HepG2 (cell line): ENCODE results near the gene USP32. TPM values are rescaled to one million over a fixed set of nuclear protein-coding genes. Genes with fewer than 3 reads are reported as not detected.

Experiments used
- BCL6 ChIP-seq: IDR thresholded peaks from 2 replicates; pipeline ENCODE4 v1.6.1; 2016; ENCODE audit warnings: missing genetic modification reagents, missing compliant biosample characterization
- BRF2 ChIP-seq: sonication (generic); formaldehyde crosslinking; IDR thresholded peaks from 2 replicates; pipeline ENCODE4 v1.8.1; 2022; ENCODE audit warnings: mild to moderate bottlenecking, missing genetic modification reagents
- HNRNPL ChIP-seq: fragments of 200-400 bp; formaldehyde crosslinking; IDR thresholded peaks from 2 replicates; pipeline ENCODE4 v1.6.1; 2017; ENCODE audit warnings: mild to moderate bottlenecking, low read depth, low read length
- LCORL ChIP-seq, 2 experiments: fragments of 450-650 bp in 1 of 2; sonication (generic) in 1 of 2; formaldehyde crosslinking in 1 of 2; IDR thresholded peaks; 2 replicates each; pipeline versions ENCODE4 v1.5.0 to v1.6.1; 2017 to 2020; ENCODE audit warnings: antibody characterized with exemption in 1 of 2, missing genetic modification reagents in 1 of 2
- NFAT5 ChIP-seq: sonication (generic); formaldehyde crosslinking; IDR thresholded peaks from 2 replicates; pipeline ENCODE4 v1.4.0; 2020; ENCODE audit warnings: missing genetic modification reagents
- PRDM4 ChIP-seq: sonication (generic); formaldehyde crosslinking; IDR thresholded peaks from 2 replicates; pipeline ENCODE4 v1.9.0; 2021; ENCODE audit warnings: missing genetic modification reagents, borderline replicate concordance
- THAP9 ChIP-seq: sonication (generic); formaldehyde crosslinking; IDR thresholded peaks from 2 replicates; pipeline ENCODE4; 2020; ENCODE audit warnings: missing genetic modification reagents, mild to moderate bottlenecking, borderline replicate concordance
- ZBTB4 ChIP-seq: sonication (generic); formaldehyde crosslinking; IDR thresholded peaks from 2 replicates; pipeline ENCODE4 v1.4.0; 2020; ENCODE audit warnings: missing genetic modification reagents, mild to moderate bottlenecking, borderline replicate concordance
- ZFP90 ChIP-seq: sonication (generic); formaldehyde crosslinking; IDR thresholded peaks from 2 replicates; pipeline ENCODE4 v1.8.0; 2022; ENCODE audit warnings: missing genetic modification reagents, mild to moderate bottlenecking, inconsistent platforms, borderline replicate concordance
- ZNF251 ChIP-seq: sonication (generic); formaldehyde crosslinking; IDR thresholded peaks from 2 replicates; pipeline ENCODE4 v1.9.0; 2021; ENCODE audit warnings: mild to moderate bottlenecking, missing genetic modification reagents
- ZNF562 ChIP-seq: sonication (generic); formaldehyde crosslinking; IDR thresholded peaks from 2 replicates; pipeline ENCODE4 v1.8.0; 2022; ENCODE audit warnings: missing genetic modification reagents, borderline replicate concordance
- polyA plus RNA-seq, 8 experiments: library from polyadenylated mRNA; depleted of rRNA in 3 of 8; stranded (reverse) in 7 of 8; unstranded in 1 of 8; fragments of >200 nt; fragmentation: Illumina TruSeq in 4 of 8; extraction: Trizol in 4 of 8; gene quantifications; 2 replicates each; pipeline versions ENCODE4 v1.2.1 to v1.2.3, GENCODE V29; 2011 to 2016; ENCODE audit warnings: low read depth in 4 of 8, missing spikeins in 1 of 8, mixed read lengths in 1 of 8; ENCODE audit not compliant: insufficient read depth in 1 of 8
- total RNA-seq, 5 experiments: library from RNA; depleted of rRNA; stranded (reverse); fragments of >200 nt; fragmentation: Illumina TruSeq; extraction: Trizol; gene quantifications; 2 replicates each; pipeline ENCODE4 v1.2.3, GENCODE V29; 2016; ENCODE audit warnings: low read depth in 1 of 5

The USP32 gene
- total and polyA plus RNA-seq, 2 of the 13 experiments (the other 11 are each of a cell fraction or from before 2014, with no cell fraction given) = 24.9 to 39.9 TPM

- TF ChIP-seq ZBTB4 (CRISPR knock-in tag) = 0 out of 2 replicates have a peak, but pooled peaks have one; percentile 59
- peak; percentile 97 for TF ChIP-seq NFAT5 (CRISPR knock-in tag)
- 0 out of 2 replicates have a peak, but pooled peaks have one; percentile 46 for TF ChIP-seq ZNF251 (CRISPR knock-in tag)
- TF ChIP-seq HNRNPL = no peak
- 0 out of 2 replicates have a peak, but pooled peaks have one; percentile 49 for TF ChIP-seq BCL6 (CRISPR knock-in tag)
- peak; percentile 97 for TF ChIP-seq ZFP90 (CRISPR knock-in tag)
- TF ChIP-seq BRF2 (CRISPR knock-in tag) = no peak
- no peak for TF ChIP-seq LCORL (IDR thresholded peaks at IDR 0.05)
- no peak for TF ChIP-seq LCORL (CRISPR knock-in tag; IDR thresholded peaks at IDR 0.05)
- no peak for TF ChIP-seq PRDM4 (CRISPR knock-in tag)
- peak; percentile 69; the same call in 1 of the 2 replicates for TF ChIP-seq THAP9 (CRISPR knock-in tag)
- peak; percentile 67; the same call in 1 of the 2 replicates for TF ChIP-seq ZNF562 (CRISPR knock-in tag)
Observed at GRCh38 chr17:60135151-60135950, 256.6 kb downstream of the USP32 start (continued).
